IMR-90 (cell line): ENCODE data around the gene SNAP91. TPM values are rescaled to one million over a fixed set of nuclear protein-coding genes. Genes with fewer than 3 reads are reported as not detected.

Source experiments
- ATAC-seq: fragments of 200-7000 bp; cut with Tn5 transposase; 2 replicates; pipeline ENCODE4 v1.9.1; 2020; ENCODE audit warnings: low read depth, mild to moderate bottlenecking, moderate library complexity
- BruUV-seq: library from RNA; stranded (reverse); fragments of 400-500 nt; replicated peaks from 2 replicates; lab custom pipeline; 2021; lab: Mats Ljungman, UMichigan
- CTCF ChIA-PET: fragments of 300-600 bp; formaldehyde crosslinking; extraction: SDS; loops from one replicate; lab custom pipeline; 2021; ENCODE audit warnings: antibody characterized with exemption; lab: Yijun Ruan, JAX
- POLR2A ChIA-PET: fragments of 300-600 bp; sonication (Branson Sonifier 250); formaldehyde crosslinking; loops from one replicate; lab custom pipeline; 2022; ENCODE audit warnings: antibody characterized with exemption; ENCODE audit not compliant: unreplicated experiment; lab: Charles Lee
- DNase-seq: peaks from one replicate; pipeline ENCODE4 v3.0.0; 2013
- H2AFZ ChIP-seq: replicated peaks from 2 replicates; pipeline ENCODE3; 2013; ENCODE audit warnings: low read length, mild to moderate bottlenecking; ENCODE audit not compliant: poor library complexity
- H2AK5ac ChIP-seq: 2 replicates; pipeline ENCODE4 v1.6.1; 2013; ENCODE audit warnings: low read depth, low read length, inconsistent platforms
- H2AK9ac ChIP-seq: replicated peaks from 2 replicates; pipeline ENCODE3; 2013; ENCODE audit warnings: mild to moderate bottlenecking, low read depth, low read length, moderate library complexity; ENCODE audit not compliant: poor library complexity
- H2BK120ac ChIP-seq: 2 replicates; pipeline ENCODE4 v1.6.1; 2013; ENCODE audit warnings: low read depth, low read length, inconsistent platforms
- H2BK15ac ChIP-seq: 3 replicates; pipeline ENCODE4 v1.6.1; 2013; ENCODE audit warnings: low read depth, low read length, inconsistent platforms
- H2BK20ac ChIP-seq: 2 replicates; pipeline ENCODE4 v1.6.1; 2013; ENCODE audit warnings: low read depth, mild to moderate bottlenecking, inconsistent platforms, low read length, moderate library complexity
- H2BK5ac ChIP-seq: 2 replicates; pipeline ENCODE4 v1.6.1; 2013; ENCODE audit warnings: mild to moderate bottlenecking, low read depth, low read length, inconsistent platforms; ENCODE audit not compliant: poor library complexity, severe bottlenecking
- H3K14ac ChIP-seq: replicated peaks from 2 replicates; pipeline ENCODE4 v1.6.1; 2013; ENCODE audit warnings: low read depth, low read length, inconsistent platforms
- H3K18ac ChIP-seq: 2 replicates; pipeline ENCODE4 v1.6.1; 2013; ENCODE audit warnings: low read depth, low read length, control low read depth
- H3K23ac ChIP-seq: 2 replicates; pipeline ENCODE4 v1.6.1; 2013; ENCODE audit warnings: low read depth, low read length, inconsistent platforms
- H3K27ac ChIP-seq: 2 replicates; pipeline ENCODE4 v1.5.1; 2013; ENCODE audit warnings: mild to moderate bottlenecking, control low read depth, low read length; ENCODE audit not compliant: insufficient read depth
- H3K27me3 ChIP-seq: 2 replicates; pipeline ENCODE4 v1.6.1; 2013; ENCODE audit warnings: low read length; ENCODE audit not compliant: control insufficient read depth, insufficient read depth
- H3K36me3 ChIP-seq: 2 replicates; pipeline ENCODE4 v1.6.1; 2013; ENCODE audit warnings: low read length, mixed read lengths; ENCODE audit not compliant: control insufficient read depth, insufficient read depth
- H3K4ac ChIP-seq: 2 replicates; pipeline ENCODE4 v1.6.1; 2013; ENCODE audit warnings: low read depth, low read length, inconsistent platforms
- H3K4me1 ChIP-seq: 2 replicates; pipeline ENCODE4 v1.6.1; 2013; ENCODE audit warnings: low read length, mixed read lengths; ENCODE audit not compliant: control insufficient read depth, insufficient read depth
- H3K4me2 ChIP-seq: 2 replicates; pipeline ENCODE4 v1.6.1; 2013; ENCODE audit warnings: low read depth, mild to moderate bottlenecking, control low read depth, low read length, moderate library complexity
- H3K4me3 ChIP-seq: 2 replicates; pipeline ENCODE4 v1.5.1; 2013; ENCODE audit warnings: low read depth, mild to moderate bottlenecking, control low read depth, low read length, moderate library complexity; ENCODE audit not compliant: insufficient read depth
- H3K56ac ChIP-seq: 2 replicates; pipeline ENCODE4 v1.6.1; 2013; ENCODE audit warnings: low read length, inconsistent platforms; ENCODE audit not compliant: insufficient read depth; ENCODE audit errors: extremely low read depth
- H3K79me1 ChIP-seq, 2 experiments: 2 replicates each; pipeline ENCODE4 v1.6.1; 2013; ENCODE audit warnings: low read length in 2 of 2, inconsistent platforms in 1 of 2, low read depth in 1 of 2
- H3K9ac ChIP-seq: 2 replicates; pipeline ENCODE4 v1.6.1; 2013; ENCODE audit warnings: low read depth, low read length, control low read depth
- H3K9me1 ChIP-seq: 2 replicates; pipeline ENCODE4 v1.6.1; 2013; ENCODE audit warnings: low read length, inconsistent platforms; ENCODE audit not compliant: insufficient read depth
- H3K9me3 ChIP-seq: 2 replicates; pipeline ENCODE4 v1.6.1; 2013; ENCODE audit warnings: low read length; ENCODE audit not compliant: control insufficient read depth, insufficient read depth
- H4K20me1 ChIP-seq: 2 replicates; pipeline ENCODE4 v1.6.1; 2013; ENCODE audit warnings: low read length, inconsistent platforms; ENCODE audit not compliant: insufficient read depth
- H4K5ac ChIP-seq: 2 replicates; pipeline ENCODE4 v1.6.1; 2013; ENCODE audit warnings: mild to moderate bottlenecking, low read depth, low read length, control low read depth
- H4K8ac ChIP-seq, 2 experiments: 2 replicates each; pipeline ENCODE4 v1.6.1; 2013; ENCODE audit warnings: low read depth in 2 of 2, low read length in 2 of 2, control low read depth in 1 of 2, inconsistent platforms in 1 of 2
- H4K91ac ChIP-seq: 2 replicates; pipeline ENCODE4 v1.6.1; 2013; ENCODE audit warnings: low read depth, low read length, inconsistent platforms; ENCODE audit not compliant: insufficient read depth
- CHD1 ChIP-seq: IDR thresholded peaks from 2 replicates; pipeline ENCODE4 v1.6.1; 2012; ENCODE audit warnings: low read depth, low read length, improper control_type of control experiment
- FOS ChIP-seq: fragments of 150-350 bp; IDR thresholded peaks from 2 replicates; pipeline ENCODE4 v1.6.1; 2016; ENCODE audit warnings: low read depth, low read length
- MAFK ChIP-seq: IDR thresholded peaks from 2 replicates; pipeline ENCODE4 v1.6.1; 2012; ENCODE audit warnings: low read depth, low read length, improper control_type of control experiment
- NFE2L2 ChIP-seq: fragments of 150-350 bp; IDR thresholded peaks from 2 replicates; pipeline ENCODE4 v1.6.1; 2016; ENCODE audit warnings: low read depth, mild to moderate bottlenecking, low read length
- SMC3 ChIP-seq: fragments of 150-350 bp; IDR thresholded peaks from 2 replicates; pipeline ENCODE4 v1.6.1; 2016; ENCODE audit warnings: low read depth, mild to moderate bottlenecking, antibody characterized with exemption, low read length, moderate library complexity
- dilution Hi-C: fragments of 300-500 bp; cut with HindIII; formaldehyde crosslinking; loops from one replicate; pipeline ENCODE4 v1.14.3; 2018; ENCODE audit warnings: low sequenced_read_pairs; ENCODE audit not compliant: unreplicated experiment
- in situ Hi-C: fragments of 300-500 bp; cut with MboI; formaldehyde crosslinking; loops from 3 replicates; pipeline ENCODE4 v1.14.3; 2019; ENCODE audit warnings: low sequenced_read_pairs, inconsistent platforms, mixed read lengths
- intact Hi-C: fragments of 100-400 bp; cut with micrococcal nuclease; formaldehyde crosslinking; loops from 2 replicates; pipeline ENCODE4 v1.10.0; 2022
- polyA plus RNA-seq, 3 experiments: library from polyadenylated mRNA; depleted of rRNA; stranded (reverse); fragments of >200 nt; gene quantifications; 2 replicates each; pipeline ENCODE4 v1.2.3, GENCODE V29; 2012; ENCODE audit warnings: low replicate concordance in 1 of 3
- total RNA-seq: library from RNA; depleted of rRNA; stranded (reverse); fragments of >200 nt; gene quantifications from 2 replicates; pipeline ENCODE4 v1.2.3, GENCODE V29; 2012
- TF ChIP-seq, protein P1 (sequence below): fragments of 150-350 bp; IDR thresholded peaks from 2 replicates; pipeline ENCODE4 v1.6.1; 2017; ENCODE audit warnings: mild to moderate bottlenecking, antibody characterized with exemption, low read length, low read depth
- TF ChIP-seq, protein P2 (sequence below): conservative IDR thresholded peaks from 2 replicates; pipeline ENCODE4 v1.5.1; 2012; ENCODE audit warnings: mild to moderate bottlenecking, low read depth, low read length, improper control_type of control experiment

The SNAP91 gene
- total and polyA plus RNA-seq, 2 of the 4 experiments (the other 2 are of a cell fraction), result not detected

DNA sequence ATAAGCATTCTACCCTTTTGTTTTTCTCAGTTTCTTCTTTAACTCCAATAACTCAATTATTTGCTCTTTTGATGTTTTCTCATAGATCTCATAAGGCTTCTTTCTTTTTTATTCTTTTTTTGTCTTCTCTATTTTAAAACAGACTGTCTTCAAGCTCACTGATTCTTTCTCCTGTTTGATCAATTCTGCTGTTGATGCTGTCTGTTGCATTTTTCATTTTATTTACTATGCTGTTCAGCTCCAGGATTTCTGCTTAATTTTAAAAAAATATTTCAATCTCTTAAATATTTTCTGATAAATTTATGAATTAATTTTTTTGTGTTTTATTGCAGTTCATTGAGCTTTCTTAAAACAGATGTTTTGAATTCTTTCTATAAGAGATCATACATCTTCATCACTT, 48.1 kb upstream of the SNAP91 start:
- Histone ChIP-seq H3K4me3 (no peak overlapping the region), H3K14ac (no peak overlapping the region), H3K36me3 (no peaks in the 10 kb centered on the region), H4K91ac (no peak overlapping the region), H3K27ac (no peak overlapping the region), H2AK5ac (no peak overlapping the region), H3K4me2 (no peak overlapping the region), H3K9me3 (peaks cover 2% of the 10 kb centered on the region; the same call in 1 of the 2 replicates), H3K79me1 (no peaks in the 10 kb centered on the region), H2AFZ (no peak overlapping the region), H3K18ac (no peak overlapping the region), H2BK20ac (no peak overlapping the region), H3K27me3 (no peaks in the 10 kb centered on the region), H2AK9ac (no peak overlapping the region), H3K4me1 (no peaks in the 10 kb centered on the region), H2BK120ac (no peak overlapping the region), H3K9me1 (no peaks in the 10 kb centered on the region), H4K20me1 (no peaks in the 10 kb centered on the region), H2BK15ac (no peak overlapping the region), H2BK5ac (no peak overlapping the region), H3K56ac (no peak overlapping the region), H3K9ac (no peak overlapping the region), H4K5ac (no peak overlapping the region), H3K23ac (no peak overlapping the region), H3K4ac (no peak overlapping the region), H4K8ac (no peak overlapping the region)
- in situ Hi-C loops (no loop called here), intact Hi-C loops (no loop called here), dilution Hi-C loops (no loop called here)
- ATAC-seq, result no peak
- no peak for DNase-seq
- ChIA-PET POLR2A (no interaction called here), CTCF (no interaction called here)
- no TSS peak for BruUV-seq
- TF ChIP-seq, protein P1, sequence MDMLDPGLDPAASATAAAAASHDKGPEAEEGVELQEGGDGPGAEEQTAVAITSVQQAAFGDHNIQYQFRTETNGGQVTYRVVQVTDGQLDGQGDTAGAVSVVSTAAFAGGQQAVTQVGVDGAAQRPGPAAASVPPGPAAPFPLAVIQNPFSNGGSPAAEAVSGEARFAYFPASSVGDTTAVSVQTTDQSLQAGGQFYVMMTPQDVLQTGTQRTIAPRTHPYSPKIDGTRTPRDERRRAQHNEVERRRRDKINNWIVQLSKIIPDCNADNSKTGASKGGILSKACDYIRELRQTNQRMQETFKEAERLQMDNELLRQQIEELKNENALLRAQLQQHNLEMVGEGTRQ, result no peak
- no peak for TF ChIP-seq FOS
- TF ChIP-seq NFE2L2, result no peak
- no peak for TF ChIP-seq SMC3
- no peak for TF ChIP-seq MAFK
- TF ChIP-seq, protein P2, sequence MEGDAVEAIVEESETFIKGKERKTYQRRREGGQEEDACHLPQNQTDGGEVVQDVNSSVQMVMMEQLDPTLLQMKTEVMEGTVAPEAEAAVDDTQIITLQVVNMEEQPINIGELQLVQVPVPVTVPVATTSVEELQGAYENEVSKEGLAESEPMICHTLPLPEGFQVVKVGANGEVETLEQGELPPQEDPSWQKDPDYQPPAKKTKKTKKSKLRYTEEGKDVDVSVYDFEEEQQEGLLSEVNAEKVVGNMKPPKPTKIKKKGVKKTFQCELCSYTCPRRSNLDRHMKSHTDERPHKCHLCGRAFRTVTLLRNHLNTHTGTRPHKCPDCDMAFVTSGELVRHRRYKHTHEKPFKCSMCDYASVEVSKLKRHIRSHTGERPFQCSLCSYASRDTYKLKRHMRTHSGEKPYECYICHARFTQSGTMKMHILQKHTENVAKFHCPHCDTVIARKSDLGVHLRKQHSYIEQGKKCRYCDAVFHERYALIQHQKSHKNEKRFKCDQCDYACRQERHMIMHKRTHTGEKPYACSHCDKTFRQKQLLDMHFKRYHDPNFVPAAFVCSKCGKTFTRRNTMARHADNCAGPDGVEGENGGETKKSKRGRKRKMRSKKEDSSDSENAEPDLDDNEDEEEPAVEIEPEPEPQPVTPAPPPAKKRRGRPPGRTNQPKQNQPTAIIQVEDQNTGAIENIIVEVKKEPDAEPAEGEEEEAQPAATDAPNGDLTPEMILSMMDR, result no peak
- TF ChIP-seq CHD1, result no peak
